ENCODE data around the gene GPT2. TPM values are rescaled to one million over a fixed set of nuclear protein-coding genes. Genes with fewer than 3 reads are reported as not detected.

GPT2 gene
- total RNA-seq, 1 donor from 2014 or later, result 70.2 TPM

DNA sequence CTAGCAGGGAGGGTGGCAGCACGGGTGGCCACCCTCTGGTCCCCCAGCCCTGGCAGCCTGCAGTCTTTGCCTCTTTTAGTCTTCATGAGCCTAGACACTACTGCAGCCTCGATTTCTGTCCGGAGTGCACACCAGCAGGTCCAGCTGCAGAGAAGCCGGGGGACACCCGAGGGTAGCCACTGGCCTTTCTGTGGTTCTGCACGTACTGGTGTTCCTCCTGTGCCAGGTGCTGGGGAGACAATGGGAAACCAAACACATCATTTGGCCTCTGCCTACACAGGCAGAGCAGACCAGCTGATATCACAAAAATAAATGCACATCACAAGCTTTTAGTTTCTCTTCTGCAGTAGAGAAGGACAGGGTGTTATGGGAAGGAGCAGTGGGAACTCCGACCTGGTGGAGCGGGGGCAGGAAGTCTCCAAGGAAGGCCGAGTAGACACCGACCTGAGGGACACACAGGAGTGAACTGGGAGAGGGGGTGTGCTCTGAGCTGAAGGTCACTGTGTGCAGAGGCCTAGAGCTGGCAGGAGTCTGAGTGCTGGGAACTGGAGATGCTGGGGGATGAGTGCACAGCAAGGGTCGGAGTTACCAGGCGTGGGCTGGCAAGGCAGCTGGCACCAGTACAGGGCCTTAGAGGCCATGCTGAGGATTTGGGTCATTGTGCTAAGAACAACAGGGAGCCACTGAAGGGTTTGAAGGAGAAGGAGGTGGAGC is 23.1 kb downstream of the GPT2 start:
- Histone ChIP-seq H3K4me2 (ENCODE audit: low read length) (no peak overlapping the region), H2AFZ (ENCODE audit: low read depth, low read length) (no peak overlapping the region), H3K36me3 (ENCODE audit: insufficient read depth, low read length) (peaks cover 8% of the 10 kb centered on the region), H3K4me1 (ENCODE audit: insufficient read depth, low read length) (no peaks in the 10 kb centered on the region), H3K4me3 (ENCODE audit: insufficient read depth, low read depth, low read length) (no peak overlapping the region), H3K9me3 (ENCODE audit: insufficient read depth, low read depth, low read length) (no peaks in the 10 kb centered on the region), H3K27me3 (ENCODE audit: insufficient read depth, low read length) (no peaks in the 10 kb centered on the region), H4K20me1 (ENCODE audit: insufficient read depth, low read length) (peaks cover 6% of the 10 kb centered on the region), H3K9ac (ENCODE audit: low read length) (no peak overlapping the region), H3K27ac (ENCODE audit: low read depth, low read length) (no peak overlapping the region), H3K79me2 (ENCODE audit: insufficient read depth, low read length) (no peaks in the 10 kb centered on the region)
- H3K36me3 Mint-ChIP-seq (ENCODE audit: low read depth, unreplicated experiment), result peaks cover 24% of the 10 kb centered on the region
- TF ChIP-seq, protein P1, sequence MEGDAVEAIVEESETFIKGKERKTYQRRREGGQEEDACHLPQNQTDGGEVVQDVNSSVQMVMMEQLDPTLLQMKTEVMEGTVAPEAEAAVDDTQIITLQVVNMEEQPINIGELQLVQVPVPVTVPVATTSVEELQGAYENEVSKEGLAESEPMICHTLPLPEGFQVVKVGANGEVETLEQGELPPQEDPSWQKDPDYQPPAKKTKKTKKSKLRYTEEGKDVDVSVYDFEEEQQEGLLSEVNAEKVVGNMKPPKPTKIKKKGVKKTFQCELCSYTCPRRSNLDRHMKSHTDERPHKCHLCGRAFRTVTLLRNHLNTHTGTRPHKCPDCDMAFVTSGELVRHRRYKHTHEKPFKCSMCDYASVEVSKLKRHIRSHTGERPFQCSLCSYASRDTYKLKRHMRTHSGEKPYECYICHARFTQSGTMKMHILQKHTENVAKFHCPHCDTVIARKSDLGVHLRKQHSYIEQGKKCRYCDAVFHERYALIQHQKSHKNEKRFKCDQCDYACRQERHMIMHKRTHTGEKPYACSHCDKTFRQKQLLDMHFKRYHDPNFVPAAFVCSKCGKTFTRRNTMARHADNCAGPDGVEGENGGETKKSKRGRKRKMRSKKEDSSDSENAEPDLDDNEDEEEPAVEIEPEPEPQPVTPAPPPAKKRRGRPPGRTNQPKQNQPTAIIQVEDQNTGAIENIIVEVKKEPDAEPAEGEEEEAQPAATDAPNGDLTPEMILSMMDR (IDR thresholded peaks at IDR 0.05; ENCODE audit: insufficient read depth, low read depth, low read length), result no peak
- no peak for TF ChIP-seq EZH2 (IDR thresholded peaks at IDR 0.05; ENCODE audit: insufficient read depth, low read length)
- DNase-seq (ENCODE audit: low read depth) (no peak), FAIRE-seq (no peak)
- H3K27ac Mint-ChIP-seq (ENCODE audit: unreplicated experiment), result peak overlapping the region; percentile 18
- peaks cover 7% of the 10 kb centered on the region for H3K4me1 Mint-ChIP-seq (ENCODE audit: low read depth, unreplicated experiment)
- H3K27me3 Mint-ChIP-seq (ENCODE audit: low read depth, unreplicated experiment), result no peaks in the 10 kb centered on the region
- no peaks in the 10 kb centered on the region for H3K9me3 Mint-ChIP-seq (ENCODE audit: unreplicated experiment)
- H3K4me3 Mint-ChIP-seq (ENCODE audit: unreplicated experiment), result peak overlapping the region; percentile 34

DNA sequence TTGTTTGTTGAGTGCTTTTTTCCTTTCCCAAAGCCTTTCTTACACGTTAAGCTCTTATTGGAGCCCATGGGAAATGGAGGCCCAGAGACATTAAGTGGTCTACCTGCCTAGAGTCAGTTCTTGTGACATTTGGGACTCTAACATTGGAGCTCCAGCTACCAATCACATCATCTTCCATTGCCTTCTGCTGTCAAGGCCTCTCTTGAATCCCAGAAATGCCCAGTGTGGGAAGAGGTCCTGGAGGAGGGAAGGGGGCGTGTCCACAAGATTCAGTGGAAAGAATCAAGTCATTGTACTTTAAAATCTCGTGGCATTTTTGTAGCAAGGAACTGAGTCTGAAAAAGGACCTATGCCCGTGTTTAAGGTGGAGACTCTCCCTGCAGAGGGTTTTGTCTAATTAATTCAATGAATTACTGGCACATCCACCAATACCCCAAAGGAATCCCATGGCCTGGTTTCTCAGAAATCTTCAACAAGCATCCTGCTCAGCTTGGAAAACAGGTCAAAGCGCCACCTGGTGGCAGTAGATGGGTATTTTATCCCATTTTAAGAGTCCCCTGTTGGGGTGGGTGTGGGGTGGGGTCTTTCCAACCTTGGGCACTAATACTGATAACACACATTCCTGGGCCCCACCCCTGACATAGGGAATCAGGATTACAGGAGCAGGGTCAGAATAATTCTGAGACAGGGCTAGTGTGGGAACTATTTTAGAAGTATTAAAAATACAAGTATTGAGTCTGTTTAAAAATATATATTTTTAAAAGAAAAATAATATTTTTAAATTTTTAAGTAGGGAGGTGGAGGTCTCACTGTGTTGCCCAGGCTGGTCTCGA is 24.6 kb downstream of the GPT2 start:
- no peak overlapping the region for H3K9ac ChIP-seq (ENCODE audit: low read length)
- DNase-seq (ENCODE audit: low read depth), result peak; percentile 28
- no peak overlapping the region for H3K27ac ChIP-seq (ENCODE audit: low read depth, low read length)
- H3K27me3 ChIP-seq (ENCODE audit: insufficient read depth, low read length), result no peaks in the 10 kb centered on the region
- no peaks in the 10 kb centered on the region for H3K27me3 Mint-ChIP-seq (ENCODE audit: low read depth, unreplicated experiment)
- H3K4me3 Mint-ChIP-seq (ENCODE audit: unreplicated experiment), result no peak overlapping the region
- H3K4me1 Mint-ChIP-seq (ENCODE audit: low read depth, unreplicated experiment), result peaks cover 7% of the 10 kb centered on the region
- H3K9me3 ChIP-seq (ENCODE audit: insufficient read depth, low read depth, low read length), result no peaks in the 10 kb centered on the region
- FAIRE-seq, result no peak
- no peak for TF ChIP-seq EZH2 (IDR thresholded peaks at IDR 0.05; ENCODE audit: insufficient read depth, low read length)
- TF ChIP-seq, protein P1 (IDR thresholded peaks at IDR 0.05; ENCODE audit: insufficient read depth, low read depth, low read length), result peak; percentile 66
- H3K79me2 ChIP-seq (ENCODE audit: insufficient read depth, low read length), result no peaks in the 10 kb centered on the region
- no peak overlapping the region for H3K27ac Mint-ChIP-seq (ENCODE audit: unreplicated experiment)
- H3K4me2 ChIP-seq (ENCODE audit: low read length), result no peak overlapping the region
- peaks cover 6% of the 10 kb centered on the region for H4K20me1 ChIP-seq (ENCODE audit: insufficient read depth, low read length)
- no peaks in the 10 kb centered on the region for H3K4me1 ChIP-seq (ENCODE audit: insufficient read depth, low read length)
- H3K36me3 ChIP-seq (ENCODE audit: insufficient read depth, low read length), result peaks cover 17% of the 10 kb centered on the region
- peaks cover 21% of the 10 kb centered on the region for H3K36me3 Mint-ChIP-seq (ENCODE audit: low read depth, unreplicated experiment)
- no peak overlapping the region for H2AFZ ChIP-seq (ENCODE audit: low read depth, low read length)
- no peaks in the 10 kb centered on the region for H3K9me3 Mint-ChIP-seq (ENCODE audit: unreplicated experiment)
- no peak overlapping the region for H3K4me3 ChIP-seq (ENCODE audit: insufficient read depth, low read depth, low read length)

All from astrocyte (in vitro differentiated cells and primary cell).